Epithelial cell of esophagus (primary cell): Measurements from ENCODE around the gene FAM240A.
A peak's percentile ranks its signal among the peaks of the same experiment; 100 is the strongest.

Source experiments
- DNase-seq: peaks from one replicate; pipeline ENCODE4 v3.0.0; 2010; ENCODE audit warnings: low read depth
- H3K4me3 ChIP-seq: 2 replicates; pipeline ENCODE4 v1.5.1; 2011; ENCODE audit warnings: mild to moderate bottlenecking, low read length, control low read depth
- CTCF ChIP-seq: IDR thresholded peaks from 2 replicates; pipeline ENCODE4 v1.5.1; 2011; ENCODE audit warnings: low read depth, mild to moderate bottlenecking, low read length, control low read depth, inconsistent platforms; ENCODE audit not compliant: insufficient read depth; ENCODE audit errors: missing control alignments

FAM240A gene

GRCh38 chr3:46612324-46612723 is at the start of gene FAM240A:
Gene FAM240A, plus strand, starts transcription at chr3:46612525. Its CDS starts 159 bp downstream, at chr3:46612684.
- no peak within 1 kb of the TSS for H3K4me3 ChIP-seq
- DNase-seq, result no peak
- no peak for TF ChIP-seq CTCF

GRCh38 chr3:46564190-46565021 is 47.9 kb upstream of the FAM240A start:
- no peak overlapping the region for H3K4me3 ChIP-seq
- TF ChIP-seq CTCF, result no peak
- DNase-seq, result no peak

GRCh38 chr3:46565077-46565476 is 47.2 kb upstream of the FAM240A start:
- TF ChIP-seq CTCF, result no peak
- no peak overlapping the region for H3K4me3 ChIP-seq
- DNase-seq, result no peak

GRCh38 chr3:46565607-46566039 is 46.7 kb upstream of the FAM240A start:
- DNase-seq, result no peak
- TF ChIP-seq CTCF, result no peak

GRCh38 chr3:46566040-46566641 is 46.2 kb upstream of the FAM240A start, which contains the start of gene LRRC2:
Gene LRRC2, minus strand, starts transcription at chr3:46566302. Its CDS starts 14,711 bp downstream, at chr3:46551591.
- H3K4me3 ChIP-seq, result peak within 1 kb of the TSS; percentile 46
- no peak for TF ChIP-seq CTCF
- peak; percentile 50 for DNase-seq

More at GRCh38 chr3:46565607-46566039, 46.7 kb upstream of the FAM240A start:
- H3K4me3 ChIP-seq, result peak overlapping the region; percentile 46

GRCh38 chr3:46571684-46572083 is 40.6 kb upstream of the FAM240A start:
- TF ChIP-seq CTCF, result no peak
- H3K4me3 ChIP-seq, result no peak overlapping the region
- DNase-seq, result no peak
